A549 (cell line): ENCODE results near the gene NECTIN4. TPM values are rescaled to one million over a fixed set of nuclear protein-coding genes. Genes with fewer than 3 reads are reported as not detected.
"Not testable (repeated sequence)": the region's sequence is repeated elsewhere in the genome, so short reads cannot be mapped to it uniquely, and the experiment has no call there.

Source experiments
- ATAC-seq, 2 experiments: fragments of 200-7000 bp in 1 of 2; fragments of >200 bp in 1 of 2; cut with Nextera tagmentation in 1 of 2; cut with Tn5 transposase in 1 of 2; 3 replicates each; pipeline versions ENCODE4 v1.8.0 to v1.9.1; 2018 to 2020; ENCODE audit warnings: mild to moderate bottlenecking in 1 of 2, moderate library complexity in 1 of 2
- CTCF ChIA-PET: fragments of 300-600 bp; sonication (Branson Sonifier 250); formaldehyde crosslinking; extraction: SDS; loops from one replicate; lab custom pipeline; 2021; ENCODE audit warnings: antibody characterized with exemption, inconsistent platforms; lab: Yijun Ruan, JAX
- POLR2A ChIA-PET: fragments of 350-600 bp; formaldehyde crosslinking; extraction: SDS; loops from one replicate; lab custom pipeline; 2021; ENCODE audit warnings: antibody characterized with exemption, inconsistent platforms; lab: Yijun Ruan, JAX
- DNase-seq, 2 experiments: peaks; one replicate each; pipeline versions ENCODE4 v3.0.0 to v3.0.0-alpha.2; 2011 to 2016; ENCODE audit warnings: low read depth in 1 of 2, low spot score in 1 of 2
- FAIRE-seq: peaks from 2 replicates; lab custom pipeline; 2011; peaks lifted over from hg19 to GRCh38; lab: Jason Lieb, UNC
- H3K27ac ChIP-seq, 2 experiments: fragments of >200 bp; sonication (Bioruptor Twin); formaldehyde crosslinking; 3 replicates each; pipeline ENCODE4 v1.5.1; 2016 to 2017
- H3K4me1 ChIP-seq: fragments of >200 bp; sonication (Bioruptor Twin); formaldehyde crosslinking; 3 replicates; pipeline ENCODE4 v1.6.1; 2016
- H3K4me2 ChIP-seq: fragments of >200 bp; sonication (Bioruptor Twin); formaldehyde crosslinking; 3 replicates; pipeline ENCODE4 v1.6.1; 2016
- H3K4me3 ChIP-seq: fragments of >200 bp; sonication (Bioruptor Twin); formaldehyde crosslinking; 3 replicates; pipeline ENCODE4 v1.5.1; 2016
- H3K9me3 ChIP-seq: fragments of >200 bp; sonication (Bioruptor Twin); formaldehyde crosslinking; 3 replicates; pipeline ENCODE4 v1.6.1; 2016
- BHLHE40 ChIP-seq: IDR thresholded peaks from 2 replicates; pipeline ENCODE4 v1.6.1; 2012; ENCODE audit warnings: low read depth, low read length, inconsistent platforms
- CEBPB ChIP-seq, 2 experiments: fragments of >200 bp in 1 of 2; sonication (Bioruptor Twin) in 1 of 2; formaldehyde crosslinking in 1 of 2; IDR thresholded peaks; 2 replicates each; pipeline ENCODE4 v1.6.1; 2012 to 2016
- CHD4 ChIP-seq: fragments of 200-600 bp; sonication (generic); IDR thresholded peaks from 2 replicates; pipeline ENCODE4 v1.6.1; 2016; ENCODE audit warnings: antibody characterized with exemption, mild to moderate bottlenecking, borderline replicate concordance
- ESRRA ChIP-seq: fragments of 150-350 bp; IDR thresholded peaks from 2 replicates; pipeline ENCODE4 v1.6.1; 2014; ENCODE audit warnings: mild to moderate bottlenecking, low read length, borderline replicate concordance
- GATA3 ChIP-seq: IDR thresholded peaks from 2 replicates; pipeline ENCODE4 v1.6.1; 2012; ENCODE audit warnings: borderline replicate concordance
- HES2 ChIP-seq: fragments of >200 bp; sonication (Bioruptor Twin); formaldehyde crosslinking; IDR thresholded peaks from 2 replicates; pipeline ENCODE4 v1.6.1; 2016
- HEYL ChIP-seq: fragments of 250-450 bp; sonication (Bioruptor Pico); IDR thresholded peaks from 2 replicates; pipeline ENCODE4 v1.8.0; 2021; ENCODE audit warnings: mild to moderate bottlenecking, moderate library complexity
- HOXB5 ChIP-seq: fragments of 250-450 bp; sonication (Bioruptor Pico); IDR thresholded peaks from 2 replicates; pipeline ENCODE4 v1.5.0; 2020; ENCODE audit warnings: mild to moderate bottlenecking, moderate library complexity
- JUNB ChIP-seq: fragments of >200 bp; sonication (Bioruptor Twin); formaldehyde crosslinking; IDR thresholded peaks from 2 replicates; pipeline ENCODE4 v1.6.1; 2016
- MAZ ChIP-seq: fragments of 150-350 bp; IDR thresholded peaks from 2 replicates; pipeline ENCODE4 v1.6.1; 2014; ENCODE audit warnings: antibody characterized with exemption, low read depth, low read length, borderline replicate concordance
- NPAS2 ChIP-seq: fragments of 250-450 bp; sonication (Bioruptor Pico); IDR thresholded peaks from 2 replicates; pipeline ENCODE4 v1.8.0; 2022; ENCODE audit warnings: mild to moderate bottlenecking, moderate library complexity, borderline replicate concordance
- POLR2AphosphoS2 ChIP-seq: conservative IDR thresholded peaks from 2 replicates; pipeline ENCODE4 v1.6.1; 2012; ENCODE audit warnings: low read length, improper control_type of control experiment, inconsistent platforms
- RAD21 ChIP-seq, 2 experiments: fragments of >200 bp in 1 of 2; sonication (Bioruptor Twin) in 1 of 2; formaldehyde crosslinking in 1 of 2; IDR thresholded peaks in 1 of 2; conservative IDR thresholded peaks in 1 of 2; 2 replicates in 1 of 2; 3 replicates in 1 of 2; pipeline ENCODE4 v1.6.1; 2012 to 2018; ENCODE audit warnings: inconsistent platforms in 1 of 2
- RCOR1 ChIP-seq: fragments of 150-350 bp; IDR thresholded peaks from 2 replicates; pipeline ENCODE4 v1.6.1; 2014; ENCODE audit warnings: antibody characterized with exemption, low read length, low read depth
- SREBF2 ChIP-seq: fragments of 450-650 bp; IDR thresholded peaks from 2 replicates; pipeline ENCODE4 v1.6.1; 2014; ENCODE audit warnings: mild to moderate bottlenecking, moderate library complexity
- ZC3H11A ChIP-seq: fragments of 450-650 bp; IDR thresholded peaks from 2 replicates; pipeline ENCODE4 v1.6.1; 2014; ENCODE audit warnings: antibody characterized with exemption, mild to moderate bottlenecking
- WGBS: methylation state at CpG from one replicate; pipeline ENCODE4 v1.1.6; 2017; ENCODE audit errors: missing lambda C conversion rate; 5-methylcytosine and 5-hydroxymethylcytosine counted together
- polyA plus RNA-seq, 4 experiments: library from polyadenylated mRNA; depleted of rRNA in 3 of 4; stranded (reverse); fragments of >200 nt; fragmentation: RNase III in 1 of 4; extraction: RNeasy Plus Mini Kit Qiagen cat#74134 plus additional on column Dnase treatment in 1 of 4; gene quantifications; 2 replicates in 3 of 4; 3 replicates in 1 of 4; pipeline ENCODE4 v1.2.3, GENCODE V29; 2011 to 2017
- TF ChIP-seq, protein P1 (sequence below): fragments of 150-350 bp; IDR thresholded peaks from 2 replicates; pipeline ENCODE4 v1.6.1; 2014; ENCODE audit warnings: low read depth, mild to moderate bottlenecking, low read length
- TF ChIP-seq, protein P2 (sequence below): fragments of 450-650 bp; IDR thresholded peaks from 2 replicates; pipeline ENCODE4 v1.6.1; 2014; ENCODE audit warnings: antibody characterized with exemption

The NECTIN4 gene
- polyA plus RNA-seq, 2 of the 4 experiments (the other 2 are of a cell fraction), result 1.5 to 4.3 TPM

DNA sequence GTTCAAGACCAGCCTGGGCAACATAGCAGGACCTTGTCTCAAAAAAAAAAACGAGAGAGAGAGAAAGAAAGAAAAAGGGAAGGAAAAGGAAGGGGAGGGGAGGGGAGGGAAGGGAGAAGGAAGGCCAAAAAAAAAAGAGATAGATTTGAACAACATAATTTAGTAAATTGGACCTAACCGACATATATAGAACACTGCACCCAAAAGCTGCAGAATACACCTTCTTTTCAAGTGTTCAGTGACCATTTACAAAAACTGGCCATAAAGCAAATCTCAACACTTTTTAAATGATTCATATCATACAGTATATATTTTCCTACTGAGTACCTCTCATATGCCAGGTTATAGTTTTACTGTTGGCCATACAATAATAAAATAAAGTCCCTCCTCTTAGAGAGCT, 57.5 kb downstream of the NECTIN4 start:
- Histone ChIP-seq H3K4me3 (no peak overlapping the region), H3K27ac (no peak overlapping the region), H3K9me3 (no peaks in the 10 kb centered on the region), H3K4me1 (no peaks in the 10 kb centered on the region), H3K4me2 (no peak overlapping the region)
- ATAC-seq, result no peak
- FAIRE-seq, result no peak
- ChIA-PET CTCF (interaction anchor here (1.1 to 3.2 kb wide), 3 partner anchors 10 to 65 kb away, joined by 3 to 11 read pairs (median 9); partner anchors contain the start of gene KLHDC9), POLR2A (no interaction called here)
- 50% methylated on average over 2 of the region's 2 CpGs for WGBS
- no peak for DNase-seq
- TF ChIP-seq, protein P1, sequence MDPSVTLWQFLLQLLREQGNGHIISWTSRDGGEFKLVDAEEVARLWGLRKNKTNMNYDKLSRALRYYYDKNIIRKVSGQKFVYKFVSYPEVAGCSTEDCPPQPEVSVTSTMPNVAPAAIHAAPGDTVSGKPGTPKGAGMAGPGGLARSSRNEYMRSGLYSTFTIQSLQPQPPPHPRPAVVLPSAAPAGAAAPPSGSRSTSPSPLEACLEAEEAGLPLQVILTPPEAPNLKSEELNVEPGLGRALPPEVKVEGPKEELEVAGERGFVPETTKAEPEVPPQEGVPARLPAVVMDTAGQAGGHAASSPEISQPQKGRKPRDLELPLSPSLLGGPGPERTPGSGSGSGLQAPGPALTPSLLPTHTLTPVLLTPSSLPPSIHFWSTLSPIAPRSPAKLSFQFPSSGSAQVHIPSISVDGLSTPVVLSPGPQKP, result no peak
- no peak for TF ChIP-seq ZC3H11A
- no peak for TF ChIP-seq JUNB
- TF ChIP-seq RAD21 (conservative IDR thresholded peaks at IDR 0.05 in 1 of 2, IDR thresholded peaks at IDR 0.05 in 1 of 2), result no peak
- TF ChIP-seq, protein P2, sequence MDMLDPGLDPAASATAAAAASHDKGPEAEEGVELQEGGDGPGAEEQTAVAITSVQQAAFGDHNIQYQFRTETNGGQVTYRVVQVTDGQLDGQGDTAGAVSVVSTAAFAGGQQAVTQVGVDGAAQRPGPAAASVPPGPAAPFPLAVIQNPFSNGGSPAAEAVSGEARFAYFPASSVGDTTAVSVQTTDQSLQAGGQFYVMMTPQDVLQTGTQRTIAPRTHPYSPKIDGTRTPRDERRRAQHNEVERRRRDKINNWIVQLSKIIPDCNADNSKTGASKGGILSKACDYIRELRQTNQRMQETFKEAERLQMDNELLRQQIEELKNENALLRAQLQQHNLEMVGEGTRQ, result no peak
- TF ChIP-seq ESRRA, result no peak
- TF ChIP-seq BHLHE40, result no peak
- TF ChIP-seq SREBF2, result no peak
- no peak for TF ChIP-seq CHD4
- no peak for TF ChIP-seq NPAS2 (CRISPR knock-in tag)
- no peak for TF ChIP-seq HES2
- TF ChIP-seq GATA3, result no peak
- no peak for TF ChIP-seq RCOR1
- no peak for TF ChIP-seq MAZ
- no peak for TF ChIP-seq POLR2AphosphoS2
- TF ChIP-seq CEBPB (IDR thresholded peaks at IDR 0.05), result no peak
- no peak for TF ChIP-seq HOXB5
- TF ChIP-seq HEYL (CRISPR knock-in tag), result no peak

DNA sequence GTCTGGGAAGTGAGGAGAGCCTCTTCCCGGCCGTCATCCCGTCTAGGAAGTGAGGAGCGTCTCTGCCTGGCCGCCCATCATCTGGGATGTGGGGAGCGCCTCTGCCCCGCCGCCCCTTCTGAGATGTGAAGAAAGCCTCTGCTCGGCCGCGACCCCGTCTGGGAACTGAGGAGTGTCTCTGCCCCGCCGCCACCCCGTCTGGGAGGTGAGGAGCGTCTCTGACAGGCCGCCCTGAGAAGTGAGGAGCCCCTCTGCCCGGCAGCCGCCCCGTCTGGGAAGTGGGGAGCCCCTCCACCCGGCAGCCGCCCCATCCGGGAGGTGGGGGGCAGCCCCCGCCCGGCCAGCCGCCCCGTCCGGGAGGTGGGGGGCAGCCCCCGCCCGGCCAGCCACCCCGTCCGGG, 59.9 kb downstream of the NECTIN4 start:
- CTCF ChIA-PET, H3K9me3 ChIP-seq, FAIRE-seq, H3K27ac ChIP-seq, H3K4me1 ChIP-seq, ATAC-seq, DNase-seq, H3K4me3 ChIP-seq, H3K4me2 ChIP-seq, POLR2A ChIA-PET: not testable (repeated sequence)
- WGBS, result 60% methylated on average over 1 of the region's 32 CpGs

DNA sequence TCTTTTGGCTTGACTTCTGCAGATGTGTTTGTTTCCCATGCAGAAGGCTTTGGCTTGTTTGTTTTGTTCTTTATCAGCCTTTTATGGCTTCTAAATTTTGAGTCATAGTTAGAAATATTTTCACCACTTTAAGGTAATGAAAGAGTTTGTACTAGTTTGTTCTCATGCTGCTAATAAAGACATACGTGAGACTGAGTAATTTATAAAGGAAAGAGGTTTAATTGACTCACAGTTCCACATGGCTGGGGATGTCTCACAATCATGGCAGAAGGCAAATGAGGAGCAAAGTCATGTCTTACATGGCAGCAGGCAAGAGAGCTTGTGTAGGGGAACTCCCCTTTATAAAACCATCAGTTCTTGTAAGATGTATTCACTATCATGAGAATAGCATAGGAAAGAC, 62.4 kb downstream of the NECTIN4 start:
- H3K4me3 ChIP-seq, ATAC-seq, FAIRE-seq, H3K9me3 ChIP-seq, H3K4me2 ChIP-seq, DNase-seq, POLR2A ChIA-PET, H3K27ac ChIP-seq: not testable (repeated sequence)
- 30% methylated on average over 1 of the region's 1 CpG for WGBS
- CTCF ChIA-PET, result interaction anchor here (0.5 to 4.3 kb wide), 8 partner anchors 15 to 309 kb away, joined by 3 to 22 read pairs (median 3); partner anchors contain the start of gene KLHDC9
- H3K4me1 ChIP-seq, result peaks cover 12% of the 10 kb centered on the region

DNA sequence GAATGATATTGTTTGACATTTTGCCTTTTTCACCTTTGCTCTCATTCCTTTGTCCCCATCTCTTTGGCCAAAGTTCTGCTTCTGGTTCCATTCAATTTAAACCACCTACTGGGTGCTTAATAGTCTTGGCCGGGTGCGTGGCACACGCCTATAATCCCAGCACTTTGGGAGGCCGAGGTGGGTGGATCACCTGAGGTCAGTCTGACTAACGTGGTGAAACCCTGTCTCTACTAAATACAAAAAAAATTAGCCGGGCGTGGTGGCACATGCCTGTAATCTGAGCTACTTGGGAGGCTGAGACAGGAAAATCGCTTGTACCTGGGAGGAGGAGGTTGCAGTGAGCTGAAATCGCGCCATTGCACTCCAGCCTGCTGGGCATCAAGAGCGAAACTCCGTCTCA, 66.9 kb downstream of the NECTIN4 start:
- POLR2A ChIA-PET, result interaction anchor here (1.4 to 2.2 kb wide), 2 partner anchors 18 to 23 kb away, joined by 6 to 32 read pairs; partner anchors contain the start of gene USF1
- CTCF ChIA-PET, result interaction anchor here (0.7 to 3.9 kb wide), 3 partner anchors 32 to 152 kb away, joined by 4 to 18 read pairs (median 17); partner anchors contain the start of gene KLHDC9
- H3K9me3 ChIP-seq, FAIRE-seq, ATAC-seq, DNase-seq: not testable (repeated sequence)
- H3K4me3 ChIP-seq, result peak overlapping the region; percentile 67; the same call in 1 of the 3 replicates
- peak overlapping the region; percentile 41 to 84; a peak in 4 of 6 replicates for H3K27ac ChIP-seq
- peaks cover 43% of the 10 kb centered on the region for H3K4me1 ChIP-seq
- 39% methylated on average over 12 of the region's 12 CpGs for WGBS
- H3K4me2 ChIP-seq, result peak overlapping the region; percentile 94
